CD4-positive, alpha-beta T cell treated with Interleukin-15 for 1 hour (primary cell): ENCODE data around the gene OR2W1.

Experiments used
- DNase-seq: peaks from one replicate; pipeline ENCODE4 v3.0.0-alpha.2; 2020

OR2W1 gene

GRCh38 chr6:29045075-29045474 is at the start of gene OR2W1:
Gene OR2W1 (minus strand): TSS chr6:29045175. CDS start chr6:29045175, 0 bp downstream.
- DNase-seq = no peak

GRCh38 chr6:29092957-29093356 is 48.0 kb upstream of the OR2W1 start:
- DNase-seq = no peak

GRCh38 chr6:29087213-29087612 is 42.2 kb upstream of the OR2W1 start, which contains the start of gene OR2B3:
Gene OR2B3 (minus strand): TSS chr6:29087313. CDS start chr6:29087248, 65 bp downstream.
- no peak for DNase-seq

GRCh38 chr6:29082457-29082856 is 37.5 kb upstream of the OR2W1 start:
- DNase-seq = no peak

- DNase-seq = no peak
These were observed 36.3 kb upstream of the OR2W1 start for GRCh38 chr6:29081312-29081711.

- no peak for DNase-seq
These were observed 34.2 kb upstream of the OR2W1 start for GRCh38 chr6:29079203-29079602.

- DNase-seq = no peak
These were observed 27.1 kb upstream of the OR2W1 start for GRCh38 chr6:29071831-29072723.

- no peak for DNase-seq
These were observed 6.7 kb upstream of the OR2W1 start for GRCh38 chr6:29051680-29052079.

GRCh38 chr6:29035951-29036350 is 9.0 kb downstream of the OR2W1 start:
- DNase-seq = no peak

- no peak for DNase-seq
These were observed 16.2 kb downstream of the OR2W1 start for GRCh38 chr6:29028821-29029220.

GRCh38 chr6:29025927-29026585 is 18.9 kb downstream of the OR2W1 start:
- DNase-seq = no peak

GRCh38 chr6:29021434-29021833 is 23.5 kb downstream of the OR2W1 start:
- no peak for DNase-seq

- no peak for DNase-seq
These were observed 25.3 kb downstream of the OR2W1 start for GRCh38 chr6:29019629-29020028.

- DNase-seq = no peak
These were observed 27.6 kb downstream of the OR2W1 start for GRCh38 chr6:29017428-29017802.

GRCh38 chr6:29016559-29017427 is 28.2 kb downstream of the OR2W1 start:
- peak; percentile 79 for DNase-seq

- DNase-seq = peak; percentile 22
These were observed 30.0 kb downstream of the OR2W1 start for GRCh38 chr6:29014729-29015608.

- peak; percentile 45 for DNase-seq
These were observed 33.7 kb downstream of the OR2W1 start for GRCh38 chr6:29011276-29011734.

- DNase-seq = no peak
These were observed 35.6 kb downstream of the OR2W1 start for GRCh38 chr6:29009358-29009757.

GRCh38 chr6:29008089-29008488 is 36.9 kb downstream of the OR2W1 start:
- DNase-seq = no peak

- DNase-seq = peak; percentile 23
These were observed 39.6 kb downstream of the OR2W1 start, which contains the start of gene ZNF311 for GRCh38 chr6:29005183-29005885. Gene ZNF311 (minus strand): TSS chr6:29005315. CDS start chr6:29003954, 1,361 bp downstream.

- no peak for DNase-seq
These were observed 48.0 kb downstream of the OR2W1 start for GRCh38 chr6:28996844-28997510.
